Stomach (tissue), 9 donors: ENCODE data around the gene ACACA. TPM values are rescaled to one million over a fixed set of nuclear protein-coding genes. Genes with fewer than 3 reads are reported as not detected.
A peak's percentile ranks its signal among the peaks of the same experiment; 100 is the strongest.

Source experiments
- DNase-seq, 2 donors: peaks; one replicate each; pipeline versions ENCODE4 v3.0.0 to v3.0.0-alpha.2; 2013 to 2019
- H3K27ac ChIP-seq, 5 donors: fragments of 200-600 bp in 4 of 5; sonication (generic) in 4 of 5; one replicate each; pipeline ENCODE4 v1.5.1; 2013 to 2019; ENCODE audit warnings: mild to moderate bottlenecking in 1 of 5, moderate library complexity in 1 of 5
- H3K27me3 ChIP-seq, 3 donors: fragments of 200-600 bp; sonication (generic); one replicate each; pipeline ENCODE4 v1.5.1; 2017 to 2019; ENCODE audit warnings: mixed run types in 1 of 3
- H3K36me3 ChIP-seq, 4 donors: fragments of 200-600 bp; sonication (generic); 1 replicate in 3 of 4; 2 replicates in 1 of 4; pipeline ENCODE4 v1.5.1; 2016 to 2019
- H3K4me1 ChIP-seq, 4 donors: fragments of 200-600 bp; sonication (generic); one replicate each; pipeline ENCODE4 v1.5.1; 2016 to 2019
- H3K4me3 ChIP-seq, 4 donors: fragments of 200-600 bp; sonication (generic) in 3 of 4; one replicate each; pipeline ENCODE4 v1.5.1; 2016 to 2019; ENCODE audit warnings: mild to moderate bottlenecking in 1 of 4
- H3K9me3 ChIP-seq, 4 donors: fragments of 200-600 bp; sonication (generic); one replicate each; pipeline ENCODE4 v1.5.1; 2016 to 2019
- CTCF ChIP-seq, 7 experiments: fragments of 450-650 bp in 4 of 7; fragments of 200-600 bp in 3 of 7; sonication (generic) in 3 of 7; IDR thresholded peaks; one replicate each; pipeline ENCODE4 v1.5.1; 2016 to 2019; ENCODE audit warnings: antibody characterized with exemption in 7 of 7, control low read depth in 2 of 7, mild to moderate bottlenecking in 1 of 7
- EP300 ChIP-seq: sonication (generic); formaldehyde crosslinking; IDR thresholded peaks from one replicate; pipeline ENCODE4 v1.6.1; 2017; ENCODE audit warnings: antibody characterized with exemption
- POLR2A ChIP-seq, 4 donors: fragments of 450-650 bp; IDR thresholded peaks; one replicate each; pipeline ENCODE4 v1.6.1; 2016; ENCODE audit warnings: antibody characterized with exemption in 4 of 4, control low read depth in 2 of 4, mild to moderate bottlenecking in 1 of 4, moderate library complexity in 1 of 4
- POLR2AphosphoS5 ChIP-seq, 3 donors: sonication (generic); formaldehyde crosslinking; IDR thresholded peaks; one replicate each; pipeline ENCODE4 v1.6.1; 2016; ENCODE audit warnings: antibody characterized with exemption in 3 of 3
- WGBS, 5 donors: extraction: QIAGEN DNeasy Blood & Tissue Kit in 3 of 5; methylation state at CpG; one replicate each; pipeline versions ENCODE4 v1.1.5 to v1.1.7; 2013 to 2018; 5-methylcytosine and 5-hydroxymethylcytosine counted together
- intact Hi-C: fragments of 100-400 bp; cut with DNase I; formaldehyde crosslinking; loops from one replicate; pipeline ENCODE4 v1.15.1; 2023; ENCODE audit warnings: low total_unique reads
- polyA plus RNA-seq, 3 donors: library from polyadenylated mRNA; stranded (reverse); fragments of 200-250 nt; gene quantifications; one replicate each; pipeline ENCODE4 v1.2.3, GENCODE V29; 2013
- total RNA-seq, 5 donors: library from RNA; depleted of rRNA; stranded (reverse); fragments of >200 nt; gene quantifications; one replicate each; pipeline versions ENCODE4 v1.1.0 to v1.2.3, GENCODE V29; 2014 to 2016
- donor health status: healthy with polysubstance abuse.
- donor health status: Bipolar disorder and iron deficiency.
- donor health status: healthy.

ACACA gene
- total and polyA plus RNA-seq, 8 donors: 9.9 to 59.8 (median 27.7) TPM

- Histone ChIP-seq H3K4me1 (peaks cover 0 to 4% (median 0%) of the 10 kb centered on the region in 4 donors), H3K27ac (no peak overlapping the region), H3K27me3 (no peaks in the 10 kb centered on the region), H3K9me3 (no peaks in the 10 kb centered on the region), H3K4me3 (no peak overlapping the region), H3K36me3 (peaks cover 4 to 74% (median 45%) of the 10 kb centered on the region in 4 donors)
- intact Hi-C loops: no loop called here
- WGBS, 5 donors: 89 to 100% (median 95%) methylated on average over 1 of the region's 1 CpG
- no peak for DNase-seq
- TF ChIP-seq CTCF (IDR thresholded peaks at IDR 0.05): no peak
- TF ChIP-seq POLR2A (IDR thresholded peaks at IDR 0.05): no peak
- TF ChIP-seq POLR2AphosphoS5 (IDR thresholded peaks at IDR 0.05): no peak
- TF ChIP-seq EP300: no peak
Measured at GRCh38 chr17:37256627-37257026, 150.0 kb downstream of the ACACA start.

GRCh38 chr17:37255432-37255831, 151.2 kb downstream of the ACACA start:
- Histone ChIP-seq H3K4me1 (peaks cover 0 to 4% (median 0%) of the 10 kb centered on the region in 4 donors), H3K4me3 (no peak overlapping the region), H3K9me3 (no peaks in the 10 kb centered on the region), H3K36me3 (peaks cover 6 to 81% (median 51%) of the 10 kb centered on the region in 4 donors), H3K27ac (no peak overlapping the region), H3K27me3 (no peaks in the 10 kb centered on the region)
- TF ChIP-seq POLR2AphosphoS5 (IDR thresholded peaks at IDR 0.05): no peak
- no peak for TF ChIP-seq EP300
- no peak for TF ChIP-seq CTCF (IDR thresholded peaks at IDR 0.05)
- no peak for TF ChIP-seq POLR2A (IDR thresholded peaks at IDR 0.05)
- WGBS, 5 donors: 55 to 76% (median 64%) methylated on average over 5 of the region's 5 CpGs
- DNase-seq: peak in 1 of 2 donors; percentile 17
- intact Hi-C loops: no loop called here

- H3K36me3 ChIP-seq: peaks cover 27 to 99% (median 94%) of the 10 kb centered on the region in 4 donors
- DNase-seq: no peak
- 89 to 98% (median 95%) methylated on average over 4 of the region's 4 CpGs for WGBS, 5 donors
Measured at GRCh38 chr17:37247825-37248224, 158.8 kb downstream of the ACACA start.

GRCh38 chr17:37246085-37246484, 160.6 kb downstream of the ACACA start:
- Histone ChIP-seq H3K36me3 (peaks cover 29 to 99% (median 98%) of the 10 kb centered on the region in 4 donors), H3K27ac (no peak overlapping the region), H3K9me3 (no peaks in the 10 kb centered on the region), H3K4me1 (no peaks in the 10 kb centered on the region), H3K27me3 (no peaks in the 10 kb centered on the region), H3K4me3 (no peak overlapping the region)
- TF ChIP-seq POLR2AphosphoS5 (IDR thresholded peaks at IDR 0.05) (no peak), EP300 (no peak), CTCF (IDR thresholded peaks at IDR 0.05) (no peak), POLR2A (IDR thresholded peaks at IDR 0.05) (no peak)
- DNase-seq: no peak
- intact Hi-C loops: no loop called here
- WGBS, 5 donors: 97 to 100% (median 98%) methylated on average over 2 of the region's 2 CpGs

More at GRCh38 chr17:37247825-37248224, 158.8 kb downstream of the ACACA start:
- no peaks in the 10 kb centered on the region for H3K27me3 ChIP-seq
- no peaks in the 10 kb centered on the region for H3K9me3 ChIP-seq
- no peak overlapping the region for H3K27ac ChIP-seq
- H3K4me1 ChIP-seq: no peaks in the 10 kb centered on the region
- intact Hi-C loops: no loop called here
- TF ChIP-seq POLR2A (IDR thresholded peaks at IDR 0.05) (no peak), CTCF (IDR thresholded peaks at IDR 0.05) (no peak), EP300 (no peak), POLR2AphosphoS5 (IDR thresholded peaks at IDR 0.05) (no peak)
- H3K4me3 ChIP-seq: no peak overlapping the region
